Keratinocyte (primary cell): Measurements from ENCODE around the gene SIGLEC9. TPM values are rescaled to one million over a fixed set of nuclear protein-coding genes. Genes with fewer than 3 reads are reported as not detected.

ENCODE experiments used
- DNase-seq: peaks from one replicate; pipeline ENCODE4 v3.0.0-alpha.2; 2011; ENCODE audit warnings: low read depth, missing footprints, low spot score
- FAIRE-seq: peaks from 2 replicates; lab custom pipeline; 2011; peaks lifted over from hg19 to GRCh38; lab: Jason Lieb, UNC
- H2AFZ ChIP-seq: 2 replicates; pipeline ENCODE4 v1.6.0; 2012; ENCODE audit warnings: low read length, control low read depth, inconsistent platforms; ENCODE audit not compliant: control insufficient read depth
- H3K27ac ChIP-seq: 2 replicates; pipeline ENCODE4 v1.5.1; 2011; ENCODE audit warnings: low read length; ENCODE audit not compliant: control insufficient read depth, insufficient read depth
- H3K27me3 ChIP-seq: 3 replicates; pipeline ENCODE4 v1.6.0; 2011; ENCODE audit warnings: low read length; ENCODE audit not compliant: control insufficient read depth, insufficient read depth; ENCODE audit errors: extremely low read depth
- H3K36me3 ChIP-seq, 2 experiments: 2 replicates in 1 of 2; 3 replicates in 1 of 2; pipeline ENCODE4 v1.5.1; 2011; ENCODE audit warnings: low read length in 2 of 2, mild to moderate bottlenecking in 1 of 2; ENCODE audit not compliant: control insufficient read depth in 2 of 2, insufficient read depth in 2 of 2; ENCODE audit errors: extremely low read depth in 1 of 2
- H3K4me1 ChIP-seq: 3 replicates; pipeline ENCODE4 v1.5.1; 2011; ENCODE audit warnings: low read length; ENCODE audit not compliant: control insufficient read depth, insufficient read depth; ENCODE audit errors: extremely low read depth
- H3K4me2 ChIP-seq: 3 replicates; pipeline ENCODE4 v1.6.0; 2011; ENCODE audit warnings: low read depth, low read length; ENCODE audit not compliant: control insufficient read depth, insufficient read depth; ENCODE audit errors: extremely low read depth
- H3K4me3 ChIP-seq, 3 experiments: fragments of 200-600 bp in 1 of 3; sonication (generic) in 1 of 3; 2 replicates in 2 of 3; 3 replicates in 1 of 3; pipeline ENCODE4 v1.5.1; 2011 to 2016; ENCODE audit warnings: low read length in 3 of 3, mild to moderate bottlenecking in 3 of 3, control low read depth in 2 of 3, inconsistent platforms in 1 of 3, low read depth in 1 of 3, mixed read lengths in 1 of 3, mixed run types in 1 of 3, moderate library complexity in 1 of 3; ENCODE audit not compliant: control insufficient read depth in 2 of 3, insufficient read depth in 2 of 3; ENCODE audit errors: extremely low read depth in 1 of 3
- H3K79me2 ChIP-seq: 2 replicates; pipeline ENCODE4 v1.6.0; 2012; ENCODE audit warnings: low read length; ENCODE audit not compliant: control insufficient read depth, insufficient read depth
- H3K9ac ChIP-seq: 3 replicates; pipeline ENCODE4 v1.6.0; 2011; ENCODE audit warnings: low read length; ENCODE audit not compliant: control insufficient read depth, insufficient read depth; ENCODE audit errors: extremely low read depth
- H3K9me1 ChIP-seq: 3 replicates; pipeline ENCODE4 v1.6.0; 2011; ENCODE audit warnings: low read length; ENCODE audit not compliant: control insufficient read depth, insufficient read depth; ENCODE audit errors: extremely low read depth
- H3K9me3 ChIP-seq: 2 replicates; pipeline ENCODE4 v1.5.1; 2012; ENCODE audit warnings: low read depth, low read length; ENCODE audit not compliant: control insufficient read depth
- H4K20me1 ChIP-seq: 3 replicates; pipeline ENCODE4 v1.6.0; 2011; ENCODE audit warnings: low read length; ENCODE audit not compliant: control insufficient read depth, insufficient read depth; ENCODE audit errors: extremely low read depth
- EZH2 ChIP-seq: IDR thresholded peaks from one replicate; pipeline ENCODE4 v1.6.1; 2012; ENCODE audit warnings: inconsistent platforms, mild to moderate bottlenecking, low read length, moderate library complexity
- dilution Hi-C: fragments of 300-500 bp; cut with MboI; formaldehyde crosslinking; loops from one replicate; pipeline ENCODE4 v1.7.0; 2020; ENCODE audit warnings: low sequenced_read_pairs; ENCODE audit not compliant: extremely low pct_ligation_motif_present
- polyA plus RNA-seq, 5 experiments: library from polyadenylated mRNA; depleted of rRNA in 3 of 5; stranded (reverse) in 3 of 5; stranded (forward) in 1 of 5; unstranded in 1 of 5; fragments of >200 nt; gene quantifications; 1 replicate in 1 of 5; 2 replicates in 3 of 5; 3 replicates in 1 of 5; pipeline versions ENCODE4 v1.2.1 to v1.2.3, GENCODE V29; 2011 to 2012; ENCODE audit warnings: missing spikeins in 2 of 5, low read depth in 1 of 5, low replicate concordance in 1 of 5
- TF ChIP-seq, protein P1 (sequence below), 3 experiments: IDR thresholded peaks in 1 of 3; conservative IDR thresholded peaks in 1 of 3; optimal IDR thresholded peaks in 1 of 3; 2 replicates in 2 of 3; 3 replicates in 1 of 3; pipeline versions ENCODE3 to v1.5.1; 2011; ENCODE audit warnings: low read length in 3 of 3, mild to moderate bottlenecking in 3 of 3, moderate library complexity in 2 of 3, control low read depth in 1 of 3, inconsistent platforms in 1 of 3; ENCODE audit not compliant: insufficient read depth in 2 of 3; ENCODE audit errors: extremely low read depth in 1 of 3

Gene SIGLEC9
- polyA plus RNA-seq, 1 donor (not counting 4 experiments of a cell fraction or from before 2014, with no cell fraction given): not detected

DNA sequence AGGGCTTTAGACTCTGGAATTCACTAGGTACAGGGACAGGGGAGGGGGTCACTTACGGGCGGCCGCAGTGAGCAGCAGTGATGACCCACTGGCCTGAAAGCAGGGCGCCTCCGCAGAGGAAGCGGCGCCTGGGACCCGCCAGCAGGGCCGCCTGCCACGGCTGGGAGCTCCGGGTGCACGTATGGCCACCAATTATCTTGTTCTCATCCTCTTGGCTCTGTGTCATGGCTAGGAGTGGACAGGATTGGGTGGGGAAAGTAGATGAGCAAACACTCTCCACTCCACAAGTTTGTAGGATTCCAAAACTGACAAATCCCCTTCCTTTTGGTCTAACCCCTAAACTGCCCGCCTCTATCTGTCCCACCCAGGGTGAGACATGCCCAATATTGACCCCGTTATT is 43.2 kb upstream of the SIGLEC9 start:
- H3K79me2 ChIP-seq: no peaks in the 10 kb centered on the region
- H3K4me2 ChIP-seq: no peak overlapping the region
- no peak overlapping the region for H2AFZ ChIP-seq
- H3K4me1 ChIP-seq: peaks cover 8% of the 10 kb centered on the region
- H4K20me1 ChIP-seq: no peaks in the 10 kb centered on the region
- dilution Hi-C loops: no loop called here
- H3K4me3 ChIP-seq: no peak overlapping the region
- no peaks in the 10 kb centered on the region for H3K36me3 ChIP-seq
- DNase-seq (no peak), FAIRE-seq (no peak)
- no peak for TF ChIP-seq EZH2
- TF ChIP-seq, protein P1, sequence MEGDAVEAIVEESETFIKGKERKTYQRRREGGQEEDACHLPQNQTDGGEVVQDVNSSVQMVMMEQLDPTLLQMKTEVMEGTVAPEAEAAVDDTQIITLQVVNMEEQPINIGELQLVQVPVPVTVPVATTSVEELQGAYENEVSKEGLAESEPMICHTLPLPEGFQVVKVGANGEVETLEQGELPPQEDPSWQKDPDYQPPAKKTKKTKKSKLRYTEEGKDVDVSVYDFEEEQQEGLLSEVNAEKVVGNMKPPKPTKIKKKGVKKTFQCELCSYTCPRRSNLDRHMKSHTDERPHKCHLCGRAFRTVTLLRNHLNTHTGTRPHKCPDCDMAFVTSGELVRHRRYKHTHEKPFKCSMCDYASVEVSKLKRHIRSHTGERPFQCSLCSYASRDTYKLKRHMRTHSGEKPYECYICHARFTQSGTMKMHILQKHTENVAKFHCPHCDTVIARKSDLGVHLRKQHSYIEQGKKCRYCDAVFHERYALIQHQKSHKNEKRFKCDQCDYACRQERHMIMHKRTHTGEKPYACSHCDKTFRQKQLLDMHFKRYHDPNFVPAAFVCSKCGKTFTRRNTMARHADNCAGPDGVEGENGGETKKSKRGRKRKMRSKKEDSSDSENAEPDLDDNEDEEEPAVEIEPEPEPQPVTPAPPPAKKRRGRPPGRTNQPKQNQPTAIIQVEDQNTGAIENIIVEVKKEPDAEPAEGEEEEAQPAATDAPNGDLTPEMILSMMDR (optimal IDR thresholded peaks at IDR 0.05 in 1 of 3, IDR thresholded peaks at IDR 0.05 in 1 of 3, conservative IDR thresholded peaks at IDR 0.05 in 1 of 3; ENCODE audit: extremely low read depth in 1 of 3, insufficient read depth in 2 of 3, low read length in 3 of 3): no peak
- H3K27me3 ChIP-seq: peaks cover 4% of the 10 kb centered on the region
- no peak overlapping the region for H3K27ac ChIP-seq
- no peaks in the 10 kb centered on the region for H3K9me3 ChIP-seq
- no peak overlapping the region for H3K9ac ChIP-seq
- no peaks in the 10 kb centered on the region for H3K9me1 ChIP-seq

DNA sequence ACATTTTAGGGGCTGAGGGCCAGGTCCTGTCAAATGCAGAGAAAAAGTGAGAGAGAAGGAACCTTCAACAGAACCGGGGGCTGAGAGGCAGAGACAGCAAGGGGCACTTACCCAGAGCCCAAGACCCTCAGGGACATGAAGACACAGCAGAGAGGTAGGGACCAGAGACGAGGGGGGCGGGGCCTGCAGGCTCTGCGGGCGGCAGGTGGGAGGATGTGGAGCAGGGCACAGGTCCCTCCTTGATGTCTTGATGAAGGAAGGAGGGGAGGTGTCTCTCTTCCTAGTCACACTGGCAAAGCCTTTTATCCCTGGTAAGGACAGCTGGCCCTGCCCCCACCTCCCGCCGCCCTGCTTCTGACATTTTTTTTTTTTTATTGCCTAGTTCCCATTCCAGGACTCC is 42.1 kb upstream of the SIGLEC9 start, which contains the start of gene KLK14:
KLK14 (minus strand) TSS at position 277 of the 400 bp plus-strand sequence; CDS start at position 4, 273 bp downstream.
- Histone ChIP-seq H3K4me3 (no peak within 1 kb of the TSS), H4K20me1 (no peaks in the 10 kb centered on the region), H3K79me2 (no peaks in the 10 kb centered on the region), H3K9ac (no peak within 1 kb of the TSS), H3K27ac (no peak within 1 kb of the TSS), H3K4me2 (no peak within 1 kb of the TSS), H2AFZ (no peak within 1 kb of the TSS), H3K4me1 (peaks cover 4% of the 10 kb centered on the region), H3K9me3 (no peaks in the 10 kb centered on the region), H3K9me1 (no peaks in the 10 kb centered on the region), H3K27me3 (no peaks in the 10 kb centered on the region), H3K36me3 (no peaks in the 10 kb centered on the region)
- TF ChIP-seq, protein P1 (optimal IDR thresholded peaks at IDR 0.05 in 1 of 3, IDR thresholded peaks at IDR 0.05 in 1 of 3, conservative IDR thresholded peaks at IDR 0.05 in 1 of 3; ENCODE audit: extremely low read depth in 1 of 3, insufficient read depth in 2 of 3, low read length in 3 of 3): no peak
- no peak for TF ChIP-seq EZH2
- dilution Hi-C loops: no loop called here
- FAIRE-seq (no peak), DNase-seq (no peak)
